ENCODE measurements around the gene ANKRD27.
A peak's percentile ranks its signal among the peaks of the same experiment; 100 is the strongest.

Gene ANKRD27

DNA sequence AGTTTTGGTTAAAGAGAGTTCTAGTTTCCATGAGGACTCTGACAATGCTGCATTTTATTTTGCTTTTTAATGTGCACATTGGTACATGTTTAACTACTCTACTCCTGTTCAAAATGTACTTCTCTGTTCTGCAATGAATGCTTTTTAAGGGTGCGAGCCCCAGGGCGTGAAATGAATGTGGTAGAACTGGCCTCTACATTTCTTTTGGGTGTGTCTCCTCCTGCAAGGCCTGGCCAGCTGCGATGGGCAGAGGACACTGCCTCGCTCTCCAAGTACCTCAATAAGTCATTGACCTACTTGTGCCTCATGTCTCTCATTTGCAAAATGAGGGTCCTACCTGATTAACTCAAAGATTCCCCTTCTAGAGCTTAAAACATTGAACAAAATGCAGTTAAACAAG is 7.3 kb upstream of the ANKRD27 start:
- no peak for TF ChIP-seq CTCF (IDR thresholded peaks at IDR 0.05; ENCODE audit: low read depth, low read length, missing control alignments)
- no peak for DNase-seq (ENCODE audit: low read depth)
- no peak overlapping the region for H3K4me3 ChIP-seq (ENCODE audit: low read depth, low read length)

DNA sequence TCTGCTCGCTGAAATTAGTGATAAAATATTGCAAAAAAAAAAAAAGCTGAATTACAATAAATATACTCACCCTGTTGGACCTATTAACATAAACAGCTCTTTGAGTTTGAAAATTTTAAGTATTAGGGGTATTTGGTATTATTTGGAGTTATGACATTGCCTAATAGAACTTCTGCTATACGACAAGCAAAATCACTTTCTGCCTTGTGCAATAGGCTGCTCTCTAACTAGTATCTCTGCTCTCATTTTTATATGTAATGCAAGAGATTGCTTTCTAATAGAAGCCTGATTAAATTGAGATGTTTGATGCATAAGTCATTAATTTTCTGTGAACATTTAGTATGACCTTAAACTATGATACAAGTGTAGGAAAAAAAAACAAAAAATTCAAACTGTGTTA is 6.0 kb upstream of the ANKRD27 start:
- TF ChIP-seq CTCF (IDR thresholded peaks at IDR 0.05; ENCODE audit: low read depth, low read length, missing control alignments), result no peak
- DNase-seq (ENCODE audit: low read depth), result no peak

DNA sequence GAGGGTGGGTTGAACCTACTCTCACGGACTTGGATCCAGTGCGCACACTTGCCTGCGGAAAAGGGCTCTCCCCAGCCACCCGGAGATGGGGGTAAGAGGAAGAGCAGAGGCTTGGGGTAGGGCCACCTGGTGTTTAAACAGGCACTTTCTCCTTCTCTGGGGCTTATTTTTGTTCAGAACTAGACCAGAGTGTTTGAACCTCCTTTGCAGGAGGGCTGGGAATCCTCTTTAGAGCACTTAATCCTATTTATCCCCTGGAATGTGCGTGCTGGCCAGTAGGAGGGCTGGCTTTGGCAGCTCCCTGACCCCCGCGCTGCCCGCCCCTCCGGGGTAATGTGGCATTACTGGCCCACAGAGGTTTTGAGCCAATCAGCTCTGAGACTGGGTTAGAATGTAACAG is 2.7 kb upstream of the ANKRD27 start:
- no peak for TF ChIP-seq CTCF (IDR thresholded peaks at IDR 0.05; ENCODE audit: low read depth, low read length, missing control alignments)
- no peak overlapping the region for H3K4me3 ChIP-seq (ENCODE audit: low read depth, low read length)
- no peak for DNase-seq (ENCODE audit: low read depth)

More for the DNA sequence above, 6.0 kb upstream of the ANKRD27 start:
- H3K4me3 ChIP-seq (ENCODE audit: low read depth, low read length), result no peak overlapping the region

DNA sequence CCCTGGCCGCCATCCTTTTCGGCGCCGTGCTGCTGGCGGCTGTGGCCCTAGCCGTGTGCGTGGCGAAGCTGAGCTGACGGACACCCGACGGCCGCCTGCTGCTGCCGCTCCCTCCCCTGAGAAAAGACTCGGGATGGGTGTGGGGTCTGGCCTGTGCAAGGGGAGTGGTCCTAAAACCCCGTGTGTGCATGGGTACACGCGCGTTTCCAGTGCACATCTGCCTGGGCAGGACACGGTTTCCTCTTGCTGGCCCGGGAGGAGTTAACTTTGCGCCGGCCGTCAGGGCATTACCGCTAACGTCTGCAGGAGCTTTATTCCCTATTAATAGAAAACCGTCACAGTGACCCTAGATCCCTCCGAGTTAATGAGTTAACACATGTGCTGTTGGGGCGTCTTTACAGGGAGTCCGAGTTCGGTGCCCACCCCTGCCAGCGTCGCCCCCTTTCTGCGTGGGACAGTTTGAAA is 1.9 kb upstream of the ANKRD27 start:
- no peak for TF ChIP-seq CTCF (IDR thresholded peaks at IDR 0.05; ENCODE audit: low read depth, low read length, missing control alignments)
- H3K4me3 ChIP-seq (ENCODE audit: low read depth, low read length), result no peak overlapping the region
- no peak for DNase-seq (ENCODE audit: low read depth)

DNA sequence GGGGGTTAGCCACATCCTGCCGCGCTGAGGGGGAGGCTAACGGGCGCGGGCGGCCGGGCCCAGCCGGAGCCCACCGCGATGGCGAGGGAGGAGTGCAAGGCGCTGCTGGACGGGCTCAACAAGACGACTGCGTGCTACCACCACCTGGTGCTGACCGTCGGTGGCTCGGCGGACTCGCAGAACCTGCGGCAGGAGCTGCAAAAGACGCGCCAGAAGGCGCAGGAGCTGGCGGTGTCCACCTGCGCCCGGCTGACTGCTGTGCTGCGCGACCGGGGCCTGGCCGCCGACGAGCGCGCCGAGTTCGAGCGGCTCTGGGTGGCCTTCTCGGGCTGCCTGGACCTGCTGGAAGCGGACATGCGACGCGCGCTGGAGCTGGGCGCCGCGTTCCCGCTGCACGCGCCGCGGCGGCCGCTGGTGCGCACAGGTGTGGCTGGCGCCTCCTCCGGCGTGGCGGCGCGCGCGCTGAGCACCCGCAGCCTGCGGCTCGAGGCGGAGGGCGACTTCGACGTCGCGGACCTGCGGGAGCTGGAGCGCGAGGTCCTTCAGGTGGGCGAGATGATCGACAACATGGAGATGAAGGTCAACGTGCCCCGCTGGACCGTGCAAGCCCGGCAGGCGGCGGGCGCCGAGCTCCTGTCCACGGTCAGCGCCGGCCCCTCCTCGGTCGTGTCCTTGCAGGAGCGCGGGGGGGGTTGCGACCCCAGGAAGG is 1.4 kb upstream of the ANKRD27 start:
- no peak for DNase-seq (ENCODE audit: low read depth)
- no peak for TF ChIP-seq CTCF (IDR thresholded peaks at IDR 0.05; ENCODE audit: low read depth, low read length, missing control alignments)
- peak overlapping the region; percentile 94 for H3K4me3 ChIP-seq (ENCODE audit: low read depth, low read length)

GRCh38 chr19:32675720-32676185 is 773 bp upstream of the ANKRD27 start, which contains the start of gene RGS9BP:
Gene RGS9BP (plus strand): TSS chr19:32675848. CDS start chr19:32676264, 416 bp downstream.
- H3K4me3 ChIP-seq (ENCODE audit: low read depth, low read length), result peak within 1 kb of the TSS; percentile 94
- DNase-seq (ENCODE audit: low read depth), result no peak
- no peak for TF ChIP-seq CTCF (IDR thresholded peaks at IDR 0.05; ENCODE audit: low read depth, low read length, missing control alignments)
